Measurements from ENCODE around the gene SETD7.

DNA sequence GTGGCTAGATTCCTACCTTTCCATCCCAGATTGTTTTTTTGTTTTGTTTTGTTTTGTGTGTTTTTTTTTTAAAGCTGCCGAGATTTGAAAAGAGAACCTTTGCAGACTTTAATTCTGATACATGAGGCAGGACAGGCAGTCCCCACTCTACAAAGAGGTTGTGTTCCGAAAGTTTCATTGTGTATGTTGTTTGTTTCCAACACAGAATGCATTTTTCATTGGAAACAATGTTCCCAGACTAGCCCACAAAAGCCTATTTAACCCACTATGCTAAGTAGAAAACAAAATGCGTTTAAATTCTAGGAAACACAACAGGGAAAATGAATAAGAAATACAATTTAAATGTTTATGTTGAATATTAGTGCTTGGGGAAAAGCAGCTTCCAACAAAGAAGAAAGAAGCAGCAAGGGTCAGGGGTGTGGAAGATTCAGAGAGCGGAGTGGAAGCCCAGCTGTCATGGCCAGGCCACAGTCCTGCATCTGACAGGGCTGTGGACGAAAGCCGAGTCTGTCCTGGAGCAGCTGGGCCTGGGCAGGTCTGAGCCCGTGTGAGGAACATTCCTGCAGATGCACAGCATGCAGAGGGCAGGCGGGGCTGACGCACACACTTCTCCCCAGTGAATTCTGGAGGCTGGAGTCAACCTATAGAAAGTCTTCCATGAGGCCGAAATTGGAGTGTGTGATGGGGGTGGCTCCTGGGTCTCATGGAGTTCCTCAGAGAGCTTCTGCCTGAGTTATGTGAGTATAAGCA lies 12.4 kb upstream of the SETD7 start:
- TF ChIP-seq POLR2A (IDR thresholded peaks at IDR 0.05; ENCODE audit: low read depth, low read length) (no peak), NFE2L2 (IDR thresholded peaks at IDR 0.05; ENCODE audit: low read depth, low read length) (no peak)
- TF ChIP-seq, protein P1, sequence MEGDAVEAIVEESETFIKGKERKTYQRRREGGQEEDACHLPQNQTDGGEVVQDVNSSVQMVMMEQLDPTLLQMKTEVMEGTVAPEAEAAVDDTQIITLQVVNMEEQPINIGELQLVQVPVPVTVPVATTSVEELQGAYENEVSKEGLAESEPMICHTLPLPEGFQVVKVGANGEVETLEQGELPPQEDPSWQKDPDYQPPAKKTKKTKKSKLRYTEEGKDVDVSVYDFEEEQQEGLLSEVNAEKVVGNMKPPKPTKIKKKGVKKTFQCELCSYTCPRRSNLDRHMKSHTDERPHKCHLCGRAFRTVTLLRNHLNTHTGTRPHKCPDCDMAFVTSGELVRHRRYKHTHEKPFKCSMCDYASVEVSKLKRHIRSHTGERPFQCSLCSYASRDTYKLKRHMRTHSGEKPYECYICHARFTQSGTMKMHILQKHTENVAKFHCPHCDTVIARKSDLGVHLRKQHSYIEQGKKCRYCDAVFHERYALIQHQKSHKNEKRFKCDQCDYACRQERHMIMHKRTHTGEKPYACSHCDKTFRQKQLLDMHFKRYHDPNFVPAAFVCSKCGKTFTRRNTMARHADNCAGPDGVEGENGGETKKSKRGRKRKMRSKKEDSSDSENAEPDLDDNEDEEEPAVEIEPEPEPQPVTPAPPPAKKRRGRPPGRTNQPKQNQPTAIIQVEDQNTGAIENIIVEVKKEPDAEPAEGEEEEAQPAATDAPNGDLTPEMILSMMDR (conservative IDR thresholded peaks at IDR 0.05; ENCODE audit: low read depth, low read length): no peak
